GM21367 (cell line): ENCODE results near the gene CCER1.
A peak's percentile ranks its signal among the peaks of the same experiment; 100 is the strongest.
"Not testable (repeated sequence)": the region's sequence is repeated elsewhere in the genome, so short reads cannot be mapped to it uniquely, and the experiment has no call there.

Experiments used
- ATAC-seq: cut with Tn5 transposase; IDR thresholded peaks from one replicate; pipeline ENCODE4 v1.9.1; 2021; ENCODE audit not compliant: unreplicated experiment

CCER1 gene, protein sequence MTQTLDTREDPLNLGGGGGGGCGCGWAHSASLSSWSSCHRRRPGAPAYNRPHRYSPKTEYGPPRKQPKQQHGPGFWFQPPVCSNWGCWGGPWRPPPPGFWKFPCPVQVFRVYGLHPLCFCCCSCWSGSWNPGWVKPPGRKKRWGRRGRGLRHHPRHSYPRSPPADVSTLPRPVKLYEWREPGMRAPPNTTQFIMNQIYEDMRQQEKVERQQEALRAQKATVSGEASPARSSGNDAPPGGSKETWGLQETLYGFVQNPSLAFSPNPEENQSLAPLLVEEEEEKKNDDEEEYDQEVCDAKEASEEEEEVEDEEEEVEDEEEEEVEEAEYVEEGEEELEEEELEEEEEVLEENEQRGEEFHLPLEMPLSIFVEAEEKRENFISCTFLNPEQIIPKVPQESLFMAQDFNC

GRCh38 chr12:90954921-90955320 lies at the start of gene CCER1:
CCER1 (minus strand) TSS chr12:90955176; CDS start chr12:90954742, 434 bp downstream.
- ATAC-seq, result no peak

GRCh38 chr12:91003737-91004136 lies 48.8 kb upstream of the CCER1 start:
- ATAC-seq, result no peak

DNA sequence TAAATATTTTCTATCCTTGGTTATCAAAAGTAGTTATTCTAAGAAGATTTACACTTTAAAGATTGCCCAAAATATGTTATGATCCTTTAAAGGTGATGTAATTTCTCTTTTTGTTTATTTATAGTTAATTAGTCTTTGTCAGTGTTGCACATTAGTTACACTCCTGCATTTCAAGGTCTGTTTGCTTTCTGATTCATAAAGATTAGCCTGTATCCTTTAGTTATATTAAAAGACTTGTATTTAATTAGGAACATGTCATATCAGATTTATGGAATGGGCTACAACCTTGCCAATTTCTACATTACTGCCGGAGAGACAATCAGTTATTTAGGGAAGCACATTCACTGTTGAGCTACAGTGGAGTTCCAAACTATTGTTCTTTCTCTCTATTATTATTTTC lies 46.3 kb upstream of the CCER1 start:
- ATAC-seq, result no peak

- no peak for ATAC-seq
Observed at GRCh38 chr12:90999966-91000365, 45.0 kb upstream of the CCER1 start.

DNA sequence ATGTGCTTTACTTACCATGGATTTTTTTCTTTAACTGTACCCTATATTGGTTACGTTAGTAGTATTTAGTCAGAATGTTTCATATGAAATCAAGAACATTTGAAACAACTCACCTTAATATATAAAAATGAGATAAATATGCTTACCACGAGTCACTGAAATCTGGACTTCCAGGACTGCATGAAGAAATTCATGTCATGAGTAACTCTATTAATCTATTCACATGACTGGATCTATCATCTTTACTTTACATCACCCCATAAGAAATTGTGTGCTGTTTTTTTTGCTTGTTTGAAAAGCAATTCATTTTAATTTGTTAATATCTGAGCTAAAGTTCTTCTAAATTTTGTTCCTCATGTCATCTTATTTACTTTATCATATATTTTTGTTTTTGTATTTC lies 44.6 kb upstream of the CCER1 start:
- no peak for ATAC-seq

GRCh38 chr12:90995010-90995409 lies 40.0 kb upstream of the CCER1 start:
- no peak for ATAC-seq

DNA sequence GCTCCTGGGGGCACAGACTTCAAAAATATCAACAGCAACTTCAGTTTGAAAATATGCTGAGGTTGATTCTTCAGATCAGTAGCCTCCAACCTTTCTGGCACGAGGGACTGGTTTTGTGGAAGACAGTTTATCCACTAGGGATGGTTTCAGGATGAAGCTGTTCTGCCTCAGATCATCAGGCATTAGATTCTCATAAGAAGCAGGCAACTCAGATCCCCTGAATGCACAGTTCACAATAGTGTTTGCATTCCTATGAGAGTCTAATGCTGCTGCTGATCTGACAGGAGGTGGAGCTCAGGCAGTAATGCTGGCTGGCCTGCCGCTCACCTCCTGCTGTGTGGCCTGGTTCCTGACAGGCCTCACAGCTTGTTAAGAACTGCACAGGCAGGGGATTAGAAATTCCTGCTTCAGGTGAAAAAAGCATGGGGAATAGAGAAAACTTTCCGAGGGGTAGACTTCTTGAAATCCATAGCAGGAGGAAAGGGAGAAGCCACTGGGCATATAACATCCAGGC lies 37.0 kb upstream of the CCER1 start:
- no peak for ATAC-seq

DNA sequence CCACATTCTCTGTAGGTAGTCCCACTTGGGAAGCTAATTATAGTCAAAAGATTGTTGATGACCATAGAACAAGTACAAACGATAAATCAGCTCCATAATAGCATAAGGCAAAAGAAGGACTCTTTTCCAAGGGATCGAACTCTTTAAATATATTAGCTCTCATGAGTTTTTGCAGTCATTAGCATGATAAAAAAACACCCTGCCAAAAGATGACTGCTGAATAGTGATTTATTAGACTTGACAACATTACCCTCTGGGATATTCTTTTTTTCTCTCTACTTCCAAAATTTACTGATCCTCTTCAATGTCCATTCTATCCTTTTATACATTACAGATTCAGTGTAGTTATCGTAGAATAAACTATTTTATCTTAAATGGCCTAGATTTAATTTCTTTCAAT lies 35.6 kb upstream of the CCER1 start:
- ATAC-seq, result no peak

- no peak for ATAC-seq
Observed at GRCh38 chr12:90989686-90990111, 34.7 kb upstream of the CCER1 start.

- peak; percentile 87 for ATAC-seq
Observed at GRCh38 chr12:90987520-90987919, 32.5 kb upstream of the CCER1 start.

DNA sequence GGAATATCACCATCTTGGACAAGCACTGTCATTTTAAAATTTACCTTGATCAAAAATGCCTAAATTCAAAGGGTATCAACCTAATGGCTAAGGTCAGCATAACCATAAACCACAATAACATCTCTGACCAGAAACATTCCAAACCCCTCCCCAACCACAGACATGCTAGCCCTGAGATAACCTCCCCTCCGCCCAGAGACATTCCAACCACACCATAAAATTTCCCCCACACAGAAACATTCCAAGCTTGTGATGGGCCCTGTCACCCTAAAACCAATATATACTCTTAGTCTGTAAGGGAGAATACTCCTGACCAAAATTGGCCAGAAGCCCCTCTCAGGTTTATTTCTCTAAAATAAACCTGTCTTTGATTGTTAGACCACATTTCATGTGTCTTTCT lies 32.1 kb upstream of the CCER1 start:
- no peak for ATAC-seq

GRCh38 chr12:90985331-90985730 lies 30.4 kb upstream of the CCER1 start:
- ATAC-seq, result not testable (repeated sequence)

DNA sequence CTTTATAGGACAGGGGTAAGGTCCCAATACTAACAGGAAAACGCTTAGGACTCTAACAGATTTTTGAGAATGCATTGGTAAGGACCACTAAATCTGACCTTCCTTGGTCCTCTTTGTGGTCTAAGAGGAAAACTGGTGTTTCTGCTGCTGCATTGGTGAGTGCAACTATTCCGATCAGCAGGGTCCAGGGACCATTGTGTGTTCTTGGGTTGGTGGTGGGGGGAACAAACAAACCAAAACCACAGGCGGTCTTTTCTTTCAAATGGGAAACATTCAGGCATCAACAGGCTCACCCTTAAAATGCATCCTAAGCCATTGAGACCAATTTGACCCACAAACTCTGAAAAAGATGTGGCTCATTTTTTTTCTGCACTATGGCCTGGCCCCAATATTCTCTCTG lies 29.1 kb upstream of the CCER1 start:
- no peak for ATAC-seq

DNA sequence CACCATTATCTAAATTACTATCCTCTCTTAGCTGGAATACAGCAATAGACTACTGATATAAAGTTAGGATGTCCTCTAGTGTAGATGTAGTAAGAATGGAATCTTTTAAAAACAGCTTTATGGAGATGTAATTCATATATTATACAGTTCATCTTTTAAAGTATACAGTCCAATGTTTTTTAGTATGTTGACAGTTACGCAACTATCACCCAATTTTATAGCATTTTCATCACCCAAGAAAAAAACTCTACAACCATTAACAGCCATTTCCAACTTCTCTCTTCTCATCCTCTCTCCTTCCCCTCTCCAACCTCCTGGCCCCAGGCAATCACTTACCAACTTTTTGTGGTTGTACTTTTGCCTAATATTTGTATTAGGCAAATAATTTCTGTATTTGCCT lies 27.2 kb upstream of the CCER1 start:
- no peak for ATAC-seq

- no peak for ATAC-seq
Observed at GRCh38 chr12:90979951-90980350, 25.0 kb upstream of the CCER1 start.

GRCh38 chr12:90979019-90979418 lies 24.0 kb upstream of the CCER1 start:
- no peak for ATAC-seq

GRCh38 chr12:90978117-90978770 lies 23.3 kb upstream of the CCER1 start:
- peak; percentile 93 for ATAC-seq

DNA sequence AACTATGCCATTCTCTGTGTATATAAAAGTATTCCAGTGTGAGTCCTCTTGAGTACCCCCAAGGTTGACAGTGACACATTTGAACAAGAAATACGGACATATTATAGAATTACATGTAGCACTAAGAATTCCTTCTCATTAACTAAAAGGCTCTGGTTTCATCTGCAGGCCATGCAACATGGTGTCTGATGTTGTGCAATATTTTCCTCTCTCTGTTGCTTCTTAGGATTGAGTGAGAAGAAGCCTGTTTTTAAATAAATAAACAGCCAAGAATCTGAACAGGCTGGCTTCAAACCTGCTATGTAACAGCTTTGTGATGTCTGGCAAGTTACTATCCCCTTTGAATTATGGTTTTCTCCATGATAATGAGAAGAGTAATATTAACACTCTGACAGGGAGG lies 22.2 kb upstream of the CCER1 start:
- no peak for ATAC-seq

DNA sequence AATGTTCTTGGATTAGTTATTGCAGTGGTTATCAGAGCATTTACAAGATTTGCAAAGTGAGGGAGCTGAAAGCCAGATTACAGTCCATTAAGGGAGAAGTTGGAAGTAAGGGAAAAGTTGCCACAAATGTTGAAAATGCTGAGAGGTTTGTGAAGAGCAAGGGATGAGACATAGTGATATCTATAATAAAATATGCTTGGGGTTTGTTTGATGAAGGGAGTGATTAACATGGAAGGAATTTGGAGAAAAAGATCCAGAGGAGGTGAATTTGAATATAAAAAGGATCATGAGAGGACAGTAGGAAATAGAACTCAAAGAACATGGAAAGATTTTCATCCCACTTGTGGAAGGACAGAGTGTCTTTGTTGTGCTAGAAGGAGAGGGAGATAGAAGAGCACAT lies 19.3 kb upstream of the CCER1 start:
- no peak for ATAC-seq

DNA sequence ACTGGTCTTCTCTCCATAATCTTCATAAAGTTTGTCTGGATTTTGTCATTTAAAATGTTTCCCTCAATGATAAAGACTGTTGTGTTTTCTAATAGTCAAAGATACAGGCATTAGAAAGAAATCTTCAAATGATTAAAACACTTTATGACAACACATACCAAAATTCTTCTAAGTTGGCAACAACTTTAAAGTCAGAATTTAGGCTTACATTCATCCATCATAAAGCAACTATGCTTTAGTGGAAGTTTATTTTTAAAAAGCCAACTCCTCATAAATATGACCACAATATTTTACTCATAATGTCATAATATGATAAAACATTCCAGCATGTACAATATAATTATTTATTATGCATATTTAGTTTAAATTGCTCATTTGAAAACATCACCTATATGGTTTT lies 17.2 kb upstream of the CCER1 start:
- ATAC-seq, result no peak

GRCh38 chr12:90970911-90971310 lies 15.9 kb upstream of the CCER1 start:
- ATAC-seq, result no peak

GRCh38 chr12:90970471-90970870 lies 15.5 kb upstream of the CCER1 start:
- ATAC-seq, result no peak
